Smooth muscle cell (in vitro differentiated cells): Measurements from ENCODE around the gene ZNF345. TPM values are rescaled to one million over a fixed set of nuclear protein-coding genes. Genes with fewer than 3 reads are reported as not detected.

Experiments used
- DNase-seq: peaks from one replicate; lab custom pipeline; 2025; ENCODE audit not compliant: unreplicated experiment; lab: John Stamatoyannopoulos, UW
- H2AFZ ChIP-seq: fragments of 200-600 bp; sonication (generic); 2 replicates; pipeline ENCODE4 v1.6.0; 2016; ENCODE audit warnings: antibody characterized with exemption, low read depth, mild to moderate bottlenecking
- H3F3A ChIP-seq: fragments of 200-600 bp; sonication (generic); 2 replicates; pipeline ENCODE4 v1.6.0; 2017; ENCODE audit warnings: antibody characterized with exemption, low read depth
- H3K27ac ChIP-seq: fragments of 200-600 bp; sonication (generic); 2 replicates; pipeline ENCODE4 v1.5.1; 2016; ENCODE audit warnings: low read depth, mild to moderate bottlenecking
- H3K27me3 ChIP-seq: fragments of 200-600 bp; sonication (generic); 2 replicates; pipeline ENCODE4 v1.6.1; 2016; ENCODE audit warnings: low read depth, mild to moderate bottlenecking
- H3K36me3 ChIP-seq: fragments of 200-600 bp; sonication (generic); 2 replicates; pipeline ENCODE4 v1.5.1; 2016; ENCODE audit warnings: low read depth
- H3K4me1 ChIP-seq: fragments of 200-600 bp; sonication (generic); 2 replicates; pipeline ENCODE4 v1.5.1; 2016; ENCODE audit warnings: low read depth
- H3K4me2 ChIP-seq: fragments of 200-600 bp; sonication (generic); 2 replicates; pipeline ENCODE4 v1.6.0; 2016; ENCODE audit warnings: mild to moderate bottlenecking
- H3K4me3 ChIP-seq: fragments of 200-600 bp; sonication (generic); 2 replicates; pipeline ENCODE4 v1.5.1; 2016; ENCODE audit warnings: mild to moderate bottlenecking
- H3K79me2 ChIP-seq: fragments of 200-600 bp; sonication (generic); 2 replicates; pipeline ENCODE4 v1.6.0; 2016; ENCODE audit warnings: low read depth, mild to moderate bottlenecking
- H3K9ac ChIP-seq: fragments of 200-600 bp; sonication (generic); 2 replicates; pipeline ENCODE4 v1.6.0; 2016; ENCODE audit warnings: low read depth
- H3K9me3 ChIP-seq: fragments of 200-600 bp; sonication (generic); replicated peaks from 2 replicates; pipeline ENCODE4 v1.5.1; 2016; ENCODE audit warnings: low read depth
- H4K20me1 ChIP-seq: fragments of 200-600 bp; sonication (generic); 2 replicates; pipeline ENCODE4 v1.6.0; 2016; ENCODE audit warnings: low read depth
- WGBS: methylation state at CpG from one replicate; pipeline ENCODE4 v1.1.7; 2016; ENCODE audit warnings: low lambda C conversion rate; 5-methylcytosine and 5-hydroxymethylcytosine counted together
- polyA plus RNA-seq: library from polyadenylated mRNA; unstranded; fragments of >200 nt; fragmentation: Nextera tagmentation; extraction: Ambion mirVana; gene quantifications from 2 replicates; pipeline ENCODE4 v1.2.1, GENCODE V29; 2016
- total RNA-seq: library from RNA; depleted of rRNA; stranded (reverse); fragments of >200 nt; gene quantifications from 2 replicates; pipeline ENCODE4 v1.2.3, GENCODE V29; 2014
- TF ChIP-seq, protein P1 (sequence below): fragments of 200-600 bp; sonication (generic); IDR thresholded peaks from 2 replicates; pipeline ENCODE4 v1.5.1; 2017; ENCODE audit warnings: borderline replicate concordance, mild to moderate bottlenecking, antibody characterized with exemption; ENCODE audit not compliant: insufficient read depth, poor library complexity, severe bottlenecking

Gene ZNF345
- total and polyA plus RNA-seq, 2 experiments from 2014 or later = 1.7 to 4.8 TPM

GRCh38 chr19:36837176-36837905, 13.3 kb upstream of the ZNF345 start:
- Histone ChIP-seq H3K9ac (peak overlapping the region; percentile 80), H3K4me2 (peak overlapping the region; percentile 82), H3K27ac (peak overlapping the region; percentile 74), H3F3A (no peaks in the 10 kb centered on the region), H3K36me3 (peaks cover 21% of the 10 kb centered on the region), H3K27me3 (no peaks in the 10 kb centered on the region), H4K20me1 (no peaks in the 10 kb centered on the region), H3K9me3 (peaks cover 21% of the 10 kb centered on the region), H3K79me2 (peaks cover 54% of the 10 kb centered on the region), H2AFZ (peak overlapping the region; percentile 91), H3K4me1 (peaks cover 5% of the 10 kb centered on the region), H3K4me3 (peak overlapping the region; percentile 73)
- TF ChIP-seq, protein P1, sequence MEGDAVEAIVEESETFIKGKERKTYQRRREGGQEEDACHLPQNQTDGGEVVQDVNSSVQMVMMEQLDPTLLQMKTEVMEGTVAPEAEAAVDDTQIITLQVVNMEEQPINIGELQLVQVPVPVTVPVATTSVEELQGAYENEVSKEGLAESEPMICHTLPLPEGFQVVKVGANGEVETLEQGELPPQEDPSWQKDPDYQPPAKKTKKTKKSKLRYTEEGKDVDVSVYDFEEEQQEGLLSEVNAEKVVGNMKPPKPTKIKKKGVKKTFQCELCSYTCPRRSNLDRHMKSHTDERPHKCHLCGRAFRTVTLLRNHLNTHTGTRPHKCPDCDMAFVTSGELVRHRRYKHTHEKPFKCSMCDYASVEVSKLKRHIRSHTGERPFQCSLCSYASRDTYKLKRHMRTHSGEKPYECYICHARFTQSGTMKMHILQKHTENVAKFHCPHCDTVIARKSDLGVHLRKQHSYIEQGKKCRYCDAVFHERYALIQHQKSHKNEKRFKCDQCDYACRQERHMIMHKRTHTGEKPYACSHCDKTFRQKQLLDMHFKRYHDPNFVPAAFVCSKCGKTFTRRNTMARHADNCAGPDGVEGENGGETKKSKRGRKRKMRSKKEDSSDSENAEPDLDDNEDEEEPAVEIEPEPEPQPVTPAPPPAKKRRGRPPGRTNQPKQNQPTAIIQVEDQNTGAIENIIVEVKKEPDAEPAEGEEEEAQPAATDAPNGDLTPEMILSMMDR = no peak
- no peak for DNase-seq
- WGBS = 62% methylated on average over 8 of the region's 8 CpGs

- Histone ChIP-seq H3F3A (no peaks in the 10 kb centered on the region), H3K9me3 (peaks cover 14% of the 10 kb centered on the region), H3K4me3 (peak within 1 kb of the TSS; percentile 73), H3K79me2 (peaks cover 46% of the 10 kb centered on the region), H2AFZ (peak within 1 kb of the TSS; percentile 91), H4K20me1 (no peaks in the 10 kb centered on the region), H3K27me3 (no peaks in the 10 kb centered on the region), H3K27ac (peak within 1 kb of the TSS; percentile 74), H3K36me3 (peaks cover 14% of the 10 kb centered on the region), H3K9ac (peak within 1 kb of the TSS; percentile 80), H3K4me2 (peak within 1 kb of the TSS; percentile 82), H3K4me1 (peaks cover 5% of the 10 kb centered on the region)
- under 1% methylated on average over 56 of the region's 56 CpGs for WGBS
- peak; percentile 57 for DNase-seq
- TF ChIP-seq, protein P1 = no peak
Measured at GRCh38 chr19:36837906-36838783, 12.5 kb upstream of the ZNF345 start, which contains the start of gene ZNF790. Gene ZNF790, minus strand, starts transcription at chr19:36838387. Its CDS starts 12,768 bp downstream, at chr19:36825619.

DNA sequence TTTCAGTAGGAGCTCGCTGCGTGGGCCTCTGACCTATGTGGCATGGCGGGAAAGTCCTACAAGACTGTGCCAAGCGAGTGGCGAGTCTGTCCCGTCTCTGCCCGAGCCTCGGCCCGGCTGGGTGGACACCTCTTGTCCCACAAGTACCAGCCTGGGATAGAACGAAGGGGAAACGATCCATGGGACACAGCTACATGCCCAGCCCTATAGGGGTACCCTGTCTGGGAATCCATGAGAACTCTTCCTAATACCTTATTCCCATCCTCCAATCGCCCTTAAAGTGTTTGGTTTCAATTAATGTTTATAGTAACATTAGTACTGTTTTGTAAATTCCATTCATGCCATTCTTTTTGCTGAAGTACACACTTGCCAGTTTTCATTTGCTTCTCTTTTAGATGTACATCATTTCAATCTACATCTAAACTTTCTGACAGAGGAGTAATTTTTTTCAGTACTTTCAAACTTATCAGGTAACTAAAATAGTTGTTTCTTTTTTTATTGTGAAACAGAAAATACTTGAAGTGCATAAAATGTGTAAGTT, 11.8 kb upstream of the ZNF345 start:
- peaks cover 7% of the 10 kb centered on the region for H3K36me3 ChIP-seq
- no peaks in the 10 kb centered on the region for H3K27me3 ChIP-seq
- WGBS = 38% methylated on average over 12 of the region's 12 CpGs
- TF ChIP-seq, protein P1 = no peak
- peak overlapping the region; percentile 82 for H3K4me2 ChIP-seq
- no peaks in the 10 kb centered on the region for H4K20me1 ChIP-seq
- no peaks in the 10 kb centered on the region for H3F3A ChIP-seq
- peaks cover 39% of the 10 kb centered on the region for H3K79me2 ChIP-seq
- peak overlapping the region; percentile 74 for H3K27ac ChIP-seq
- H3K4me1 ChIP-seq = peaks cover 5% of the 10 kb centered on the region
- DNase-seq = no peak
- H3K4me3 ChIP-seq = peak overlapping the region; percentile 73
- no peak overlapping the region for H3K9ac ChIP-seq
- H3K9me3 ChIP-seq = peaks cover 7% of the 10 kb centered on the region
- H2AFZ ChIP-seq = peak overlapping the region; percentile 91
